ENCODE measurements around the gene MPHOSPH10.
"Not testable (repeated sequence)": the region's sequence is repeated elsewhere in the genome, so short reads cannot be mapped to it uniquely, and the experiment has no call there.

The MPHOSPH10 gene, protein sequence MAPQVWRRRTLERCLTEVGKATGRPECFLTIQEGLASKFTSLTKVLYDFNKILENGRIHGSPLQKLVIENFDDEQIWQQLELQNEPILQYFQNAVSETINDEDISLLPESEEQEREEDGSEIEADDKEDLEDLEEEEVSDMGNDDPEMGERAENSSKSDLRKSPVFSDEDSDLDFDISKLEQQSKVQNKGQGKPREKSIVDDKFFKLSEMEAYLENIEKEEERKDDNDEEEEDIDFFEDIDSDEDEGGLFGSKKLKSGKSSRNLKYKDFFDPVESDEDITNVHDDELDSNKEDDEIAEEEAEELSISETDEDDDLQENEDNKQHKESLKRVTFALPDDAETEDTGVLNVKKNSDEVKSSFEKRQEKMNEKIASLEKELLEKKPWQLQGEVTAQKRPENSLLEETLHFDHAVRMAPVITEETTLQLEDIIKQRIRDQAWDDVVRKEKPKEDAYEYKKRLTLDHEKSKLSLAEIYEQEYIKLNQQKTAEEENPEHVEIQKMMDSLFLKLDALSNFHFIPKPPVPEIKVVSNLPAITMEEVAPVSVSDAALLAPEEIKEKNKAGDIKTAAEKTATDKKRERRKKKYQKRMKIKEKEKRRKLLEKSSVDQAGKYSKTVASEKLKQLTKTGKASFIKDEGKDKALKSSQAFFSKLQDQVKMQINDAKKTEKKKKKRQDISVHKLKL

DNA sequence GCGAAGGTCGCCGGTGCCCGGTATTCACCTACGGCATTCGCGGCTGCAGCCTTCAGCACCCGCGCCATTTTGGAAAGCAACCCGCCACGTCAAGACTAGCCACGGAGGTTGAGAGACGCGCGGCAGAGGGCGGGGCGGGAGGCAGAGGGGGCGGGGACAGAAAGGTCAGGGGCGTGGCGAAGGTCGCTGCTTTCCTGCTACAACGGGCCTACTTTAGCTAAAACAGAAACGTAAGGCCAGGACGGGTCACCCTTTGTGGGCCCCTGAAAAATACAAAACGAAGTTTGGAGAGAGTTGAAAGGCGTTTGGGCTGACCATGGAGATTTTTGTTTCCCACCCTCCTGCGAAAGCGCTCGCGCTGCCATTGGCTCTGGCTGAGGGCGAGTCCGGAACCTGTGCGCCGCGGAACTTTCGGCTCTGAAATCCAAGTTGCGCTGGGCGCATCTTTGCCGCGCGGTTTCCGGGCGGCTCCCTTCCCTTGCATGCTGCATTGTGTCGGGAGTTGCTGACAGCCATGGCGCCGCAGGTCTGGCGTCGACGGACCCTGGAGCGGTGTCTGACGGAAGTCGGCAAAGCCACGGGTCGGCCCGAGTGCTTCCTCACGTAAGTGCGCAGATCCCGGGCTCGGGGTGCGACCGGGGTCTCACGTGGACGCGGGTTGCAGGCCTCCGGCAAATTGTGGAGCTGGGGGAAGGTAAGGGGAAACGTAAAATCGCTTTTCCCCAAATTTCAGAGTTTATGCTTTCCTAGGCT, at the start of gene MPHOSPH10, which contains the start of gene MCEE:
Gene MPHOSPH10 (plus strand): TSS at position 483 of the 753 bp plus-strand sequence. CDS start 32 bp downstream, at position 515.
Gene MCEE (minus strand): TSS at position 78 of the 753 bp plus-strand sequence. CDS start 10 bp downstream, at position 68.
- DNase-seq = peak; percentile 87

DNA sequence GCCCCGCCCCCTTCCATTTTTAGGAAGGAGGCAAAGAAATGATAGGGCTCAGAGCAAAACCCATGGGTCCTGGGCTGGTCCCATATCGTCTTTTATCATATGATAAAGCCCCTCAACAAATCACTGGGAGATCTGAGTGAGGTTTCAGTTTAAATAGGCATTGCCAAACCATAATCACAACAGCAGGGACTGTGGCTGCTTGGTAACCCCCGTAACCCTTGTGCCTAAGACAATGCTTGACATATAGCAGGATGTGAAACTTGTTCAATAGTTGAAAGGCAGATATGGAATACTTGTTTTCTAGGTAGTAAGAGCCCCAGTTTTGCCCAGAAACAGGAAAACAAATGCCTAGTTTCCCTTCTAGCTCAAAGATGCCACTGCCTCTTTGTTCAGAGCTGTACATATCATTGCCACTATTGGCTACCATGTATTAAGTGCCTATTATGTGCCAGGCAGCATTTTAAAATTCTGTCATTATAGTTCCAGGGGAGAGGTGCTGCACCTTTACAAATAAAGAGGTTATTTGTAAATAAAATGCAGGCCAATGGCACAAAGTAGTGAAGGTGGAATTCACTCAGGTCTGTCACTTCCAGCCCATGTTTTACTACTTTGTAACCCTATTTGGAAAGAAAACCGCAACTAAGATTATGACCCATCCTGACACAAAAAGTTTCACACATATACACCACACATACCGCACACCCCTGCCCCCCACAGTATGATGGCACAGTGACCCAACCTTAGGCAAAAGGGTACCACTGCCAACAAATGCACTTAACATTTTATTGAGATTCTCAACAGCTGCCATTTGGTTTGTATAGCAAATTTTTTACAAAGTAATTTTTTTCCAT, 47.8 kb upstream of the MPHOSPH10 start:
- no peak for DNase-seq

DNA sequence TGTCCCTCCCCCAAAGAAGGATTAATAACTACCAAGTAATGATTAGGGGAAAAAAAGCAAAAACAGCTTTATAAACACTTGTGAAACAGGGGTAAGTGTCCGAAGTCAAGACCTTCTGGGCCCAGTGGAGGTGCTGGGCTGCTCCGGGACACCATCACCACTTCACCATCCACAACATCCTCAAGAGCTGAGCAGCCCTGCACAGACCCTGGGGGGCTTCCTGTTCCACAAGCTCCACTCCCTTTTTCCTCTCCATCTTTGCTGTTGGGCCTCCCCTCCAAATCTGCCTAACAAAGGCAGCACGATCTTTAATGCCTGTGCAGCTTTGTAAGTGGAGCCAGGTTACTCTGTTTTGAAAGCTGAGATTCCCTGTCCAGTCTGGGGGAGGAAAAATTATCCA, 47.1 kb upstream of the MPHOSPH10 start:
- DNase-seq = not testable (repeated sequence)

DNA sequence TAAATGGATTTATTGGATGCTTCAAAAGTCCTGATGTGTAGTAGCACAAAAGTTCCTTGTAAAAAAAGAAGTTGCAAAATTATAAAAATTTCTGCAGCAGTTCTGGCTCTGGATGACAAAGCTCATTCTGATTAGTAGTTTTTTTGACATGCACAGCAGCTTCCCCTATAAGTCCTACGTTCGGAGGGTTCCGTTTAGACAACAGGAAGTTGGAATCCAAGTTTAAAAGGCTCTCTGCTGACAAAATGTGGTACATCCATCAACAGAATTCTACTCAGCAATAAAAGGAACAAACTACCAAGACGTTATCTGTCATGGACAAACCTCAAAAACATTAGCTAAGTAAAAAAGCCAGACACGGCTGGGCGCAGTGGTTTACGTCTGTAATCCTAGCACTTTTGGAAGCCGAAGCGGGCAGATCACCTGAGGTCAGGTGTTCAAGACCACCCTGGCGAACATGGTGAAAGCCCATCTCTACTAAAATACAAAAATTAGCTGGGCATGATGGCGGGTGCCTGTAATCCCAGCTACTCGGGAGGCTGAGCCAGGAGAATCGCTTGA, 46.6 kb upstream of the MPHOSPH10 start:
- DNase-seq = not testable (repeated sequence)

DNA sequence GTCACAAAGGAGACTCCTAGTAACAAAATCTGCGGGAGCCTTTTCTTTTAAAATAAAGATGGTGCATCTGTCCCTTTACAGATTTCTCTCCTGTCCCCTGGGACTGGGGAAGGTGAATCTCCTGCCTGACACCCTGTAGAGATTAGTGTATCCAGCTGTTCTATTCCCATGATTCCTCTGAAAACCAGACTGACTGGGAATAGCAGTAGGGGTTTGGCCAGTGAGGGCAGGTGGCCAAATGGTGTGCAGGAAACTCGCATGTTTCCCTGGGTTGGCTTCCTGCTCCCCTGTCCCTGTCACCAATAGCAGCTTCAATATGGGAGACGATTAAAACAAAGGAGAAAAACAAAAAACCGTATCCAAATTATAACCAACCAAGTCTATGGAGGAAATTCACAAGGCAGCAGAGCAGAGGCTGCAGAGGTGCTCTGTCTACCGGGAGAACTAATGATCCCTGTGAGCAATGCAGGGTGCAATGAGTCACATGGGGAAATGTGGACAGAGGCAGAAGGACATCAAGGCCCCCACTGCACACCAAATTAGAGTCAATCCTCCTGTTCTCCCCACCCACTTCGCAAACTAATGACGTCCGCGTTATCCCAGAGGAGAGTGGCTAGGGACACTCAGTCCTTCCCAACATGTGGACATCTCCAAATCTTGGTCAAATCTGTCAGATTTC, 45.0 kb upstream of the MPHOSPH10 start:
- DNase-seq = not testable (repeated sequence)

DNA sequence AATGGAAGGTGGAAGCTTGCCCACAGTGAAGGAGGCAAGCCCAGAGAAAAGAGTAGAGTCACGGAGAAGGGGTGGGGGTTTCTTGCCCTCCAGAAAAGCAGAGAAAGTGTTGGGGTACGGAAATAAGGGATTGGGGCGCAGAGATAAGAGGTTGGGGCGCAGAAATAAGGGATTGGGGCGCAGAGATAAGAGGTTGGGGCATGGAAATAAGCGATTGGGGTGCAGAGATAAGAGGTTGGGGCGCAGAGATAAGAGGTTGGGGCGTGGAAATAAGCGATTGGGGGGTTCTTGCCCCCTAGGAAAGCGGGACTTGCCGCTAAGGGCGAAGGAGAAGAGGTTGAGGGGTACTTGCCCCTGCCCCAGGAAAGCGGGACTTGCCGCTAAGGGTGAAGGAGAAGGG, 41.0 kb upstream of the MPHOSPH10 start:
- not testable (repeated sequence) for DNase-seq

DNA sequence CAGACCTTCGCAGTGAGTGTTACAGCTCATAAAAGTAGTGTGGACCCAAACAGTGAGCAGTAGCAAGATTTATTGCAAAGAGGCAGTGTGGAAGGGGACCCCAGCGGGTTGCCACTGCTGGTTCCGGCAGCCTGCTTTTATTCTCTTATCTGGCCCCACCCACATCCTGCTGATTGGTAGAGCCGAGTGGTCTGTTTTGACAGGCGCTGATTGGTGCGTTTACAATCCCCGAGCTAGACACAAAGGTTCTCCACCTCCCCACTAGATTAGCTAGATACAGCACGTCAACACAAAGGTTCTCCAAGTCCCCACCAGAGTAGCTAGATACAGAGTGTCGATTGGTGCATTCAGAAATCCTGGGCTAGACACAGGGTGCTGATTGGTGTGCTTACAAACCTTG, 38.6 kb upstream of the MPHOSPH10 start:
- not testable (repeated sequence) for DNase-seq

DNA sequence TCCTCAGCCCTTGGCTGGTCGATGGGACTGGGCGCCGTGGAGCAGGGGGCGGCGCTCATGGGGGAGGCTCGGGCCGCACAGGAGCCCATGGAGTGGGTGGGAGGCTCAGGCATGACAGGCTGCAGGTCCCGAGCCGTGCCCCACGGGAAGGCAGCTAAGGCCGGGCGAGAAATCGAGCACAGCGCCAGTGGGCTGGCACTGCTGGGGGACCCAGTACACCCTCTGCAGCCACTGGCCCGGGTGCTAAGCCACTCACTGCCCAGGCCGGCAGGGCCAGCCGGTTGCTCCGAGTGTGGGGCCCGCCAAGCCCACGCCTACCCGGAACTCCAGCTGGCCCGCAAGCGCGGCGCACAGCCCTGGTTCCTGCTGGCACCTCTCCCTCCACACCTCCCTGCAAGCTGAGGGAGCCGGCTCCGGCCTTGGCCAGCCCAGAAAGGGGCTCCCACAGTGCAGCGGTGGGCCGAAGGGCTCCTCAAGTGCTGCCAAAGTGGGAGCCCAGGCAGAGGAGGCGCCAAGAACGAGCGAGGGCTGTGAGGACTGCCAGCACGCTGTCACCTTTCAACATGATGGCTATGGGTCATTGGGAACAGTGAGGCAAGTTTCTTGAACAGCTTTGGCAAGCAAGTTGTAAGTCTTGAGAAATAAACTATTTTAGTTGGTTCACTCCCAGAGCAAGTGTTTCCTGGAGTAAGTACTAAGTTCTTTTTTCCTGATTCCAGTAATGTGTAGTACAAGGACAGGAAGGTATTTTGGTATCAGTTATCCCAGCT, 37.8 kb upstream of the MPHOSPH10 start:
- DNase-seq = not testable (repeated sequence)

DNA sequence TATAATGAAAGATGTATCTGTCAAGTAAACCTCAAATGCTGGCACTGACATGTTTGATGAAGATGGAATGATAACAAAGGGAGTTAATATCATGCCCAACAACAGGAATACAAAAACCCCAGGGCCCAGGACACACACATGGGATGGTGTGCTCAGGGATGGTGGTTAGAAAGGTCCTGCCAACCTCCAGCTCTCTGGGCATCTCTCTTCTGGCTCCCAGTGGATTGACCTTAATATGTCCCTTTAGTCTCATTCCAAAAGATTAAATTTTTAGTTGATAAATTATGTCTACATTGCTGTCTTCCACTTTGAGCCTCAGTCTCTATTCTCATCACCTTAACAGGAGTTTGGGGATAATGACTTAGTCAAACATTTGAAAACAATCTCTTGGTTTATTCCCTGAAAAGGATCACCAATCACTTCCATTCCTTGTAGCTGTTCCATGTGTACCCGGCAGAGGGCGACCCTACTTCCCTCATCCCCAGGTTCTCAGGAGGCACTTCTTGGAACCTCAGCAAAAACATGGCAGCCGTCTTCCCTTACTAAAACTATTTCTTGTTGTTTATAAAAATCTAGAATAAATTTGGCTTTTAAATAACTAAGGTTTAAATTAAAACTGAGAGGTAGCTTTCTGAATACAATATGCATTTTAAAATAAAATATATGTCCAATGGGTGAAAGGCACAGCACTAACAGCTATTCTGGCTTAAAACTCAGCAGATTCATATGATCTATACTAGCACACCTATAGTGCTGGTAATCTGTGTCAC, 30.1 kb upstream of the MPHOSPH10 start:
- DNase-seq = peak; percentile 13 to 23

DNA sequence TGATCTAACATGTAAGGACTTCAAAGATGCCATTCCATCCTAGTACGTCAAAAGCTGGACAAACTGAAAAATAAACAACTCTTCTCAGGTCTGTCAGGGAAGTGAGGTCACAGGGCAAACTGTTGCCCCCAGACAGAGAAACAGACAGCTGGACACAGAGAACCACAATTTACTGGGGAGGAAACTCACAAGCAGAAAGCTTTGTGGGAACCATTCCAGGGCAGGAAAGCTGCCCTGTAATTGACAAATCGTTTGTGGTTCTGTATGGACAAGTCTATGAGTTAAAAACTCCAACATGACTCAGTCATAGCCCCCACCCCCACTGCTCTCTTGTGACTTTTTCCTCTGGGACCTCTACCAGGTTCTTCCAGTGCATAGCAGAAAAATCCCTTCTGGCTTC, 28.8 kb upstream of the MPHOSPH10 start:
- DNase-seq = no peak

DNA sequence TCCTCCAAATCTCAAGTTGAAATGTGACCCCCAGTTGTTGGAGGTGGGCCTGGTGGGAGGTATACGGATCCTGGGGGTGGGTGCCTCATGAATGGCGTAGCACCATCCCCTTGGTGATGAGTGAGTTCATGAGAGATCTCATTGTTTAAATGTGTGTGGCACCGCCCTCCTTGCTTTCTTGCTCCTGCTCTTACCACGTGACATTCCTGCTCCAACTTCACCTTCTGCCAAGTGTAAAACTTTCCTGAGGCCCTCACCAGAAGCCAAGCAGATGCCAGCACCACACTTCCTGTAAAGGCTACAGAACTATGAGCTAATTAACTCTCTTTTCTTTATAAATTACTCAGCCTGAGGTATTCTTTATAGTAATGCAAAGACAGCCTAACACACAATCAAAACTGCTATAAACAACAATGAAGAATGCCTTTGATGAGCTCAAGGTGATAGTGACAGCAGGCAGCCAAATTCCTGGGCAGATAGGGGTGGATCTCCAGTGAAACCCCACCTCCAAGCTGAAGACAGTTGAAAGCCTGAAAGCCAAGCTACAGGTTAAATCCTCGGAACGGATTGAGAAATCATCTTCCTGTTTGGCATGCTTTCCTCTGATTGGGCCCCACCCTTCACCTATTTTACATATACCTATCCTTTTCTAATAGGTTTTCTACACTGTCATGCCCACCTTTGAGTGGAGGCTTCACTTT, 27.3 kb upstream of the MPHOSPH10 start:
- no peak for DNase-seq

DNA sequence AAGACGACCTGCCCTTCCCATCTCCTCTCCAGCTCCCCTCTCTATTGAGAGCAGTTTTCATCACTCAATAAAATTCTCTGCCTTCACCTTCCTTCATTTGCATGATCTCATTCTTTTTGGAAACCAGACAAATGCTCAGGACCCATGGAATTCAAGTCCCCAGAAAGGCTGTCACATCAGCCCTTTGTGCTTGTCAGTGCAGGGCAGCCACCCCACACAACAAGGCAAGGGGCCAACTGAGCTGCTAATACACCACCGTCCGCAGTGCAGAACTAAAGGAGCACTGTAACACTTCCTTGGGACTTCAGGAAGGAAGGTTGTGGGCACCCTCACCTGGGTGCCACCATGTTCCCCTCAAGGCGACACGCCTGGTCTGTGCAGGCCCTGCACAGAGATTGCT, 26.6 kb upstream of the MPHOSPH10 start:
- no peak for DNase-seq

DNA sequence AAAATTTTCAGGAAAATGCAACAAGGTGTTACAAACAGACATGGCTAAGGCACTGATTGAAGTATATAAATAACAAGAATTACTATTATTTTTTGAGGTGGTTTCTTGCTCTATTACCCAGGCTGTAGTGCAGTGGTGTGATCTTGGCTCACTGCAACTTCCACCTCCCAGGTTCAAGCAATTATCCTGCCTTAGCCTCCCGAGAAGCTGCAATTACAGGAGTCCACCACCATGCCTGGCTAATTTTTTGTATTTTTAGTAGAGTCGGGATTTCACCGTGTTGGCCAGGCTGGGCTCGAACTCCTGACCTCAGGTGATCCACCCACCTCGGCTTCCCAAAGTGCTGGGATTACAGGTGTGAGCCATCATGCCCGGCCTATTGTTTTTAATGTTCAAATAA, 24.0 kb upstream of the MPHOSPH10 start:
- not testable (repeated sequence) for DNase-seq

DNA sequence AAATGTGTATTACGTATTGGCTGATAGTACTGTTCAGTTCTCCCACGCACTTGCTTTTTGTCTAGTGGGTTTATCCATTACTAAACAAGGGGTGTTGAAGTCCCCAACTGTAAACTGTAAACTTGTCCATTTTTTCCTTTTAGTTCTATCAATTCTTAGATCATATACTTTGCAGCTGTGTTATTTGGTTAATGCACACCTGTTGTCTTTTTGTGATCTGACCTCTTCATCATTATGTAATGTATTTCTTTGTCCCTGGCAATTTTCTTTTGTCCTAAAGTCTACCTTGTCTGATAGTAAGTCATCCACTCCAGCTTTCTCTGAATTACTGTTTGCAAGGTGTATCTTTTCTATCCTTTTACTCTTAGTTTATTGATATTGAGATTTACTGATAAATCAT, 22.3 kb upstream of the MPHOSPH10 start:
- DNase-seq = no peak

DNA sequence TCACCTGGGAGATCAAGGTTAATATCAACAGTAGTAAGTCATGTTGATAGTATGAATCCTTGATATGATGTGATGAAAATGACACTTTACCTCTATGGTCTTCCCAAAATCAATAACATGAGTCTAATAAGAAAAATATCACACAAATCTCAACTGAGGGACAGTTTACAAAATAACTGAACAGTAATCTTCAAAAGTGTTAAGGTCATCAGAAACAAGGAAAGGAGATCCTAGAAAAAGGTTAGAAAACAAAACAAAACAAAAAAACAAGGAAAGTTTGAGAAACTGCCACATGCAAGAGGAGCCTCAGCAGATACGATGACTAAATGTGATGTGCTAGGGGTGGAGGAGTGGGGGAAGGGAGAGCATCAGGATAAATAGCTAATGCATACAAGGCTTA, 16.6 kb upstream of the MPHOSPH10 start:
- no peak for DNase-seq

DNA sequence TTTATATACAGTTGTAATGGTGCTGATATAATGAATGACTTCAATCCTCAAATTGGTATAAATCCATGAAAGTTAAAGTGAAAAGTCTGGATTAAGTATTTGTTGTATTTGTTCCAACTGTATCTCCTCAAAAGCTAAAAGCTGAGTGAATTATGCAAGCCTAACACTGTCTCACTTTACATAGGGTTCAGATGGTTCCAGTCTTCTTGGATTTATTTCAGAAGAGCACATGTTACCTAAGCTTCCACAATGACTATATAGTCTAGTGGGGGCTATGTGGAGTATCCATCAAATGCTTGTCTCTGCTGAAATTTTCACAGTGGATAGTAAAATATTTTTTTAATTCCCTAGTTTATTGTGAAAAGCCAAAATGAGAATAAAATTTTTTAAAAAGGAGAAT, 13.4 kb upstream of the MPHOSPH10 start:
- DNase-seq = no peak

DNA sequence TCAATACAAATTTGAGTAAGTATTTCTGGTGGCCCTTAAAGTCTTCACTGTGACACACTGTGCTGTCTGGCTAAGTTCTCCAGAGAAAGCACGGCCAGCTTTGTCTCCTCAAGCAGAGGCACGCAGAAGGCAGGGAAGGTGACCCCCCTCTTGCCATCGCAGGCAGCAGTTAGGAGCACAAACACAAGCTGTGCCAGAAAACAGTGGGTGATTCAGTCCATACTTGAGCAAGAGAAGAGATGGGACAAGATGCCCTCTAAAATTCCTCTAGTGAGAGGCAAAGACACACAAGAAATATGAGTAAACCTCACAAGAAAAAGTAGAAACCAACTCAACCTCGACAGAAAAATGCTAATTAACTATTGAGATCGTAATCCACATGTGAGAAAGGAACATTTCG, 10.2 kb upstream of the MPHOSPH10 start:
- no peak for DNase-seq

DNA sequence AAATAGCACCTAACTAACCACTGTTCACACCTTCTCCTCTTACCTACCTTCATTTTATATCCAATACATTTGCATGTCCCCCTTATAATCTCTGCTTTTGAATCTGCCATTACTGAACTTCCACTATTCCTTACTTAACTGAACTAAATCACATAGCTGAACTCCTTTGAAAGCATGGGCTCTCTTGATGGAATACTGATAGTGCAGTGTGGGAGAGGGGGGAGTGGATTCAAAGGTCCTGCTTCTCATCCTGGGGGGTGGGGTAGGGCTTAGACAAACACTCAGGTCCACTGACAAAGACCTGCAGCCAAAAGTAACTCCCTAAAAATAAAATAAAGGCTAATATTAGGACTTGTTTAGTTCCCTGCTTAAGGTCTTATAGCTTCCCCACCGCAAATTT, 9.0 kb upstream of the MPHOSPH10 start:
- DNase-seq = no peak

Data from activated CD4-positive, alpha-beta T cell treated with anti-CD3 and anti-CD28 coated beads for 4 hours (primary cell).